OCI-LY7 (cell line): Measurements from ENCODE around the gene TMEM50B. TPM values are rescaled to one million over a fixed set of nuclear protein-coding genes. Genes with fewer than 3 reads are reported as not detected.
"Not testable (repeated sequence)": the region's sequence is repeated elsewhere in the genome, so short reads cannot be mapped to it uniquely, and the experiment has no call there.

Experiments used
- BruUV-seq: library from RNA; stranded (reverse); fragments of 400-500 nt; replicated peaks from 2 replicates; lab custom pipeline; 2021; lab: Mats Ljungman, UMichigan
- CTCF ChIA-PET: fragments of 300-600 bp; sonication (Branson Sonifier 250); formaldehyde crosslinking; loops from one replicate; lab custom pipeline; 2022; ENCODE audit warnings: antibody characterized with exemption; ENCODE audit not compliant: unreplicated experiment; lab: Charles Lee
- POLR2A ChIA-PET: fragments of 300-600 bp; sonication (Branson Sonifier 250); formaldehyde crosslinking; loops from one replicate; lab custom pipeline; 2022; ENCODE audit warnings: antibody characterized with exemption; lab: Charles Lee
- DNase-seq: peaks from one replicate; pipeline ENCODE4 v3.0.0-alpha.2; 2015; ENCODE audit warnings: low spot score
- H2AFZ ChIP-seq: fragments of 200-600 bp; sonication (generic), shearing (Covaris generic); 2 replicates; pipeline ENCODE4 v1.6.1; 2014; ENCODE audit warnings: mild to moderate bottlenecking, antibody characterized with exemption, low read length, moderate library complexity
- H3K27ac ChIP-seq: fragments of 200-600 bp; sonication (generic); 2 replicates; pipeline ENCODE4 v1.5.1; 2014; ENCODE audit warnings: mixed run types, low read depth, mild to moderate bottlenecking, moderate library complexity, low read length, inconsistent platforms; ENCODE audit not compliant: poor library complexity, severe bottlenecking
- H3K36me3 ChIP-seq: fragments of 200-600 bp; sonication (generic); 2 replicates; pipeline ENCODE4 v1.6.1; 2014; ENCODE audit warnings: mild to moderate bottlenecking, antibody characterized with exemption, low read length, moderate library complexity, mixed read lengths; ENCODE audit not compliant: insufficient read depth
- H3K4me1 ChIP-seq: fragments of 200-600 bp; sonication (generic); 2 replicates; pipeline ENCODE4 v1.5.1; 2014; ENCODE audit warnings: mild to moderate bottlenecking, low read length; ENCODE audit not compliant: insufficient read depth, poor library complexity, severe bottlenecking
- H3K4me2 ChIP-seq: fragments of 200-600 bp; sonication (generic); 2 replicates; pipeline ENCODE4 v1.6.1; 2014; ENCODE audit warnings: mild to moderate bottlenecking, low read length
- H3K4me3 ChIP-seq: fragments of 200-600 bp; sonication (generic); 2 replicates; pipeline ENCODE4 v1.5.1; 2014; ENCODE audit warnings: mild to moderate bottlenecking, low read depth, low read length; ENCODE audit not compliant: poor library complexity, severe bottlenecking
- H3K79me2 ChIP-seq: fragments of 200-600 bp; sonication (generic); 2 replicates; pipeline ENCODE4 v1.6.1; 2016; ENCODE audit warnings: low read depth, mild to moderate bottlenecking, low read length, moderate library complexity, mixed read lengths; ENCODE audit not compliant: insufficient read depth
- H3K9me2 ChIP-seq: fragments of 200-600 bp; sonication (generic); 2 replicates; pipeline ENCODE4 v1.6.1; 2016; ENCODE audit warnings: mild to moderate bottlenecking, low read length, mixed read lengths; ENCODE audit not compliant: insufficient read depth
- H3K9me3 ChIP-seq: fragments of 200-600 bp; sonication (generic); 2 replicates; pipeline ENCODE4 v1.6.1; 2014; ENCODE audit warnings: mild to moderate bottlenecking, mixed run types, low read length, mixed read lengths
- H4K20me1 ChIP-seq: fragments of 200-600 bp; sonication (generic); 2 replicates; pipeline ENCODE4 v1.6.1; 2014; ENCODE audit warnings: mild to moderate bottlenecking, antibody characterized with exemption, low read length, moderate library complexity, mixed read lengths; ENCODE audit not compliant: insufficient read depth
- EZH2phosphoT487 ChIP-seq: fragments of 200-600 bp; sonication (generic); IDR thresholded peaks from 2 replicates; pipeline ENCODE4 v1.6.1; 2018; ENCODE audit warnings: low read depth, borderline replicate concordance, mild to moderate bottlenecking, mixed run types, antibody characterized with exemption, low read length, moderate library complexity, mixed read lengths
- intact Hi-C: fragments of 100-400 bp; cut with micrococcal nuclease; formaldehyde crosslinking; loops from one replicate; pipeline ENCODE4 v1.10.0; 2022; ENCODE audit not compliant: unreplicated experiment
- total RNA-seq, 2 experiments: library from RNA; depleted of rRNA in 1 of 2; stranded (reverse); fragments of >200 nt in 1 of 2; shearing (Covaris generic) in 1 of 2; gene quantifications; 2 replicates each; pipeline ENCODE4 v1.2.3, GENCODE V29; 2014 to 2022
- TF ChIP-seq, protein P1 (sequence below): fragments of 200-600 bp; sonication (generic); conservative IDR thresholded peaks from 2 replicates; pipeline ENCODE4 v1.5.1; 2014; ENCODE audit warnings: mild to moderate bottlenecking, antibody characterized with exemption, low read length, moderate library complexity, mixed read lengths

The TMEM50B gene
- total RNA-seq, 2 experiments from 2014 or later, result 24.4 to 30.3 TPM

DNA sequence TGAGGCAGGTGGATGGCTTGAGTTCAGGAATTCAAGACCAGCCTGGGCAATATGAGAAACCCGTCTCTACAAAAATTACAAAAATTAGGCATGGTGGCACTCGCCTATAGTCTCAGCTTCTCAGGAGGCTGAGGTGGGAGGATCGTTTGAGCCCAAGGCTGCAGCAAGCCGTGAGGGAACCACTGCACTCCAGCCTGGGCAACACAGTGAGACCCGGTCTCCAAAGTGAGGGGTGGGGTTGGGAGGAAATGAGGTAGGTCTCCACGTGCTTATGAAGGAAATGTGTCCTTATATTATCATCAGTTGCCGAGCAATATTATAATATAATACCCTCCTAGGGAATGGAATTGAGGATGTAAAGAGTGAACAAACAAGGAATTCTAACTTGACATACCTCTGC lies 2.7 kb downstream of the TMEM50B start:
- H3K4me3 ChIP-seq, result no peak overlapping the region
- H3K36me3 ChIP-seq, result peaks cover 4% of the 10 kb centered on the region; the same call in 1 of the 2 replicates
- TF ChIP-seq, protein P1, sequence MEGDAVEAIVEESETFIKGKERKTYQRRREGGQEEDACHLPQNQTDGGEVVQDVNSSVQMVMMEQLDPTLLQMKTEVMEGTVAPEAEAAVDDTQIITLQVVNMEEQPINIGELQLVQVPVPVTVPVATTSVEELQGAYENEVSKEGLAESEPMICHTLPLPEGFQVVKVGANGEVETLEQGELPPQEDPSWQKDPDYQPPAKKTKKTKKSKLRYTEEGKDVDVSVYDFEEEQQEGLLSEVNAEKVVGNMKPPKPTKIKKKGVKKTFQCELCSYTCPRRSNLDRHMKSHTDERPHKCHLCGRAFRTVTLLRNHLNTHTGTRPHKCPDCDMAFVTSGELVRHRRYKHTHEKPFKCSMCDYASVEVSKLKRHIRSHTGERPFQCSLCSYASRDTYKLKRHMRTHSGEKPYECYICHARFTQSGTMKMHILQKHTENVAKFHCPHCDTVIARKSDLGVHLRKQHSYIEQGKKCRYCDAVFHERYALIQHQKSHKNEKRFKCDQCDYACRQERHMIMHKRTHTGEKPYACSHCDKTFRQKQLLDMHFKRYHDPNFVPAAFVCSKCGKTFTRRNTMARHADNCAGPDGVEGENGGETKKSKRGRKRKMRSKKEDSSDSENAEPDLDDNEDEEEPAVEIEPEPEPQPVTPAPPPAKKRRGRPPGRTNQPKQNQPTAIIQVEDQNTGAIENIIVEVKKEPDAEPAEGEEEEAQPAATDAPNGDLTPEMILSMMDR, result no peak
- TF ChIP-seq EZH2phosphoT487, result no peak
- H3K9me2 ChIP-seq, result no peaks in the 10 kb centered on the region
- H3K79me2 ChIP-seq, result peaks cover 8% of the 10 kb centered on the region; the same call in 1 of the 2 replicates
- H4K20me1 ChIP-seq, result no peaks in the 10 kb centered on the region
- no peak overlapping the region for H3K27ac ChIP-seq
- no TSS peak for BruUV-seq
- no peak overlapping the region for H2AFZ ChIP-seq
- peaks cover 14% of the 10 kb centered on the region for H3K4me1 ChIP-seq
- no peak overlapping the region for H3K4me2 ChIP-seq
- ChIA-PET POLR2A (no interaction called here), CTCF (no interaction called here)
- intact Hi-C loops, result no loop called here
- no peaks in the 10 kb centered on the region for H3K9me3 ChIP-seq
- no peak for DNase-seq

DNA sequence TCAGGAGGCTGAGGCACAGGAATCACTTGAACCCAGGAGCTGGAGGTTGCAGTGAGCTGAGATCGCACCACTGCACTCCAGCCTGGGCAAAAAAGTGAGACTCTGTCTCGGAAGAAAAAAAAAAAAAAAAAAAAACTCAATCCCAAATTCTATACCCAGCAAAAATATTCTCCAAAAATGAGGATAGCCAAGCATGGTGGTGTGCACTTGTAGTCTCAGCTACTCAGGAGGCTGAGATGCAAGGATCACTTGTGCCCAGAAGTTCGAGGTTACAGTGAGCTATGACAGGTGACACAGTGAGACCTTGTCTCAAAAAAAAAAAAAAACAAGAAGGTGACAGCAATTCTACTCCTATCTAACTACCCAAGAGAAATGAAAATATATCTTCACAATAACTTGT lies 6.4 kb downstream of the TMEM50B start:
- H3K4me1 ChIP-seq, result peaks cover 3% of the 10 kb centered on the region
- no peak for DNase-seq
- ChIA-PET CTCF (interaction anchor here (0.5 kb wide), 1 partner anchor 305 kb away, joined by 3 read pairs; no protein-coding TSS in a partner anchor), POLR2A (interaction anchor here (0.6 kb wide), 1 partner anchor 143 kb away, joined by 3 read pairs; no protein-coding TSS in a partner anchor)
- H2AFZ ChIP-seq, result no peak overlapping the region
- peaks cover 3% of the 10 kb centered on the region; the same call in 1 of the 2 replicates for H3K79me2 ChIP-seq
- TF ChIP-seq, protein P1, result no peak
- TF ChIP-seq EZH2phosphoT487, result no peak
- intact Hi-C loops, result no loop called here
- H4K20me1 ChIP-seq, result no peaks in the 10 kb centered on the region
- H3K9me2 ChIP-seq, result no peaks in the 10 kb centered on the region
- no peak overlapping the region for H3K27ac ChIP-seq
- no peaks in the 10 kb centered on the region for H3K9me3 ChIP-seq
- H3K4me3 ChIP-seq, result no peak overlapping the region
- no TSS peak for BruUV-seq
- no peak overlapping the region for H3K4me2 ChIP-seq
- H3K36me3 ChIP-seq, result peaks cover 4% of the 10 kb centered on the region; the same call in 1 of the 2 replicates

DNA sequence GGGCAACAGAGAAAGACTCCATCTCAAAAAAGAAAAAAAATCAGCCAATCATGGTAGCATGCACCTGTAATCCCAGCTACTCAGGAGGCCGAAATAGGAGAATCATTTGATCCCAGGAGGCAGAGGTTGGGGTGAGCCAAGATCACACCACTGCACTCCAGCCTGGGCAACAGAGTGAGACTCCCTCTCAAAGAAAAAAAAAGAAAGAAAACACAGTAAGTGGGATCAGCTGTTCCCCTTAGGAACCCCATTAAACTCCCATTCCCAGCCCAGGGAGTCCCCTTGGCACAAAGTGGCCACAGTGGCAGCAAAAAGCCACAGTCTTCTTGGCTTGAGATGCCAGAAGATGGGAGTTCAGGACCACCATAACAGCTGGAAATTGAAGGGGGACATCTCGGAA lies 9.1 kb downstream of the TMEM50B start:
- Histone ChIP-seq H4K20me1 (no peaks in the 10 kb centered on the region), H3K79me2 (no peaks in the 10 kb centered on the region), H3K9me2 (no peaks in the 10 kb centered on the region), H3K36me3 (peaks cover 10% of the 10 kb centered on the region), H2AFZ (no peak overlapping the region), H3K4me2 (no peak overlapping the region), H3K27ac (no peak overlapping the region), H3K9me3 (no peaks in the 10 kb centered on the region), H3K4me1 (peaks cover 1% of the 10 kb centered on the region), H3K4me3 (no peak overlapping the region)
- CTCF ChIA-PET, result no interaction called here
- POLR2A ChIA-PET, result no interaction called here
- intact Hi-C loops, result no loop called here
- no TSS peak for BruUV-seq
- no peak for DNase-seq
- TF ChIP-seq, protein P1, result no peak

DNA sequence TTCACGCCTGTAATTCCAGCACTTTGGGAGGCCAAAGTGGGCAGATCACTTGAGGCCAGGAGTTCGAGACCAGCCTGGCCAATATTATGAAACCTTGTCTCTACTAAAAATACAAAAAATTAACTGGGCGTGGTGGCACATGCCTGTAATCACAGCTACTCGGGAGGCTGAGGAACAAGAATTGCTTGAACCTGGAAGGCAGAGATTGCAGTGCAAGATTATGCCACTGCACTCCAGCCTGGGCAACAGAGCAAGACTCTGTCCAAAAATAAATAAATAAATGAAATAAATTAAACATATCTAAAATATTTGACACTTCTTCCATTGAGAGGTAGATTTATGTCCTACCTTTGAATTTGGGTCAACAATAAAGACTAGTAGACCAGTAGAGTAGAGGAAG lies 10.6 kb downstream of the TMEM50B start:
- H4K20me1 ChIP-seq, BruUV-seq, H3K4me3 ChIP-seq, CTCF ChIA-PET, H3K4me2 ChIP-seq, H3K79me2 ChIP-seq, H3K27ac ChIP-seq, H2AFZ ChIP-seq, DNase-seq, intact Hi-C loops, H3K4me1 ChIP-seq, H3K9me3 ChIP-seq, H3K9me2 ChIP-seq: not testable (repeated sequence)
- peaks cover 18% of the 10 kb centered on the region for H3K36me3 ChIP-seq
- POLR2A ChIA-PET, result interaction anchor here (0.9 to 1.0 kb wide), 2 partner anchors 11 to 134 kb away, joined by 3 read pairs; no protein-coding TSS in a partner anchor
